Activated CD4-positive, alpha-beta T cell treated with anti-CD3 and anti-CD28 coated beads for 24 hours (primary cell): Measurements from ENCODE around the gene SOX6.

Experiments used
- DNase-seq, 2 donors: peaks; one replicate each; pipeline ENCODE4 v3.0.0-alpha.2; 2020; ENCODE audit warnings: low read depth in 2 of 2

The SOX6 gene

DNA sequence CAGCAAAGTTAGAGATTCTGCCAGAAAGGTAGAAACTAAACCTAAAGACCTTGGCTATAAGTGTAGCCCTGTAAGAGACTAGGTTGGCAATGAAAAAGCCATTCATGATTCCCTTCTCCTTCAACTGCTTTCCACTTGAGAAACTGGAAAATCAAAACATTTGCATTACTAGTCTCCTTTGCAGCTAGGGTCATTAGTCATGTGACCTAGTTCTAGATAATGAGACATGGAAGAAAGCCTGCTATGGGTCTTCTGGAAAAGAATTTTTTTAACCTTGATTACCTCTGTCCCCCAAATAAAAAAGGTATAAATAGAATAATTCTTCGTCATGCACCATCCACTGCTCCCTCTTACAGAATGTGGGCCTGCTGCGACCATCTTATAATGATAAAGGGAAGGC, 80.1 kb downstream of the SOX6 start:
- DNase-seq: no peak

DNA sequence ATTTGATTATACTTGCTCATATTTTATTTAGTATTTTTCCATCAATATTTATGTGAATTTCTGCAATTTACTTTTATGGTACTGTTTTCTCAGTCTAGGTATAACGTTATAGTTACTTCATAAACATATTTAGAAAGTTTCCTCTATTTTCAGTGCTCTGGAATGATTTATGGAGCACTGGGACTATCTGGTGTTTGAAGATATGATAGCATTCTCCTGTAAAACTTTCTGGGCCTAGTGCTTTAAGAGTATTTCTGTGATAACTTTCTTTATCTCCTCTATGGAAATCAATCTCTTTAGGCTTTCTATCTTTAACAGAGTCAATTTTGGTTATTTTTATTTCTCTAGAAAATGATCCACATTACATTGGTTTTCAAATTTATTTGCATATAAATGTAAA, 85.1 kb downstream of the SOX6 start:
- no peak for DNase-seq

DNA sequence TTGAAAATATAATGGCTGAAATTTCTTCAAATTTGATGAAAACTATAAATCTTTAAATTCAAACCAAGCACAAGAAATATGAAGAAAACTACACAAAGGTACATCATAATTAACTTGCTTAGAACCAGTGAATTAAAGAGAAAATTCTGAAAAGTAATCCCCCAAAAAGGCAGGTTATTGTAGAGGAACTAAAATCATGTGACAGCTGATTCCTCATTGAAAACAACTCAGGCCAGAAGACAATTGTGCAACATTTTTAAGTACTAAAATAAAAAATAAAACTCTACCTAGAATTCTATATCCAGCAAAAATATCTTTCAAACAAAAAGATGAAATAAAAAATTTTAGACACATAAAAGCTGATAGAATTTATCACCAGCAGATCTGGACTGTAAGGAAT, 90.3 kb downstream of the SOX6 start:
- DNase-seq: no peak

DNA sequence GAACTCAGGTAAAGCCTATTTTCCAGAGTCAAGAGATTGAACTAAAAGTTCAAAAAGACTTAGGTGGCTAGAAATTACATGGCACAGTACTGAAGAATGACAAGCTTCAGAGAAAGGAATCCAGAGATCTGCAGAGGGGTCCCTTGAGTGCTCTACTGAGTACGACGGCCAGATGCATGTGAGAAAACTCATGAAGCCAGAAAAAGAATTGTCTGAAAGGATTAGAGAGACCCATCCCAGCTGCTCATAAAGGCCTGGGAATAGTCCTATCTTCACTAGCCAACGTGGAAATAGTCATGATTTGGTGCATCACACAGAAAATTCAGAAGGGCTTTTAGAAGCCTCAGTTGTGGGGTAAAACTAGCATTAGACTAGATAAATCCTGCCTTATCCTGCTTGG, 91.3 kb downstream of the SOX6 start:
- no peak for DNase-seq

DNA sequence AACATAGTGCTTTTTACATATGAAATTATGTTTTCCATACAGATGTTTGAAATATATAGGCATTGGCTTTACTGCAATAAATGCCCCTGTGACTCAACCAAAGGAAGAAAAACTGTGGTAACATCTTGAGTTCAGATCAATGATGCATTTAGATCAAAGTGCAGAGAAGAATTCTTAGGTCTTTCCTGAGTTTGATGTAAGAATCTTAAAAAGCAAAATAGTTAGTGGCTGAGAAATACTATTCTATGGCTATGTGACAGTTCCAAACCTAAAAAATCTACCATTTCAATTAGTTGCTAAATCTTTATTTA, 93.7 kb downstream of the SOX6 start:
- no peak for DNase-seq

DNA sequence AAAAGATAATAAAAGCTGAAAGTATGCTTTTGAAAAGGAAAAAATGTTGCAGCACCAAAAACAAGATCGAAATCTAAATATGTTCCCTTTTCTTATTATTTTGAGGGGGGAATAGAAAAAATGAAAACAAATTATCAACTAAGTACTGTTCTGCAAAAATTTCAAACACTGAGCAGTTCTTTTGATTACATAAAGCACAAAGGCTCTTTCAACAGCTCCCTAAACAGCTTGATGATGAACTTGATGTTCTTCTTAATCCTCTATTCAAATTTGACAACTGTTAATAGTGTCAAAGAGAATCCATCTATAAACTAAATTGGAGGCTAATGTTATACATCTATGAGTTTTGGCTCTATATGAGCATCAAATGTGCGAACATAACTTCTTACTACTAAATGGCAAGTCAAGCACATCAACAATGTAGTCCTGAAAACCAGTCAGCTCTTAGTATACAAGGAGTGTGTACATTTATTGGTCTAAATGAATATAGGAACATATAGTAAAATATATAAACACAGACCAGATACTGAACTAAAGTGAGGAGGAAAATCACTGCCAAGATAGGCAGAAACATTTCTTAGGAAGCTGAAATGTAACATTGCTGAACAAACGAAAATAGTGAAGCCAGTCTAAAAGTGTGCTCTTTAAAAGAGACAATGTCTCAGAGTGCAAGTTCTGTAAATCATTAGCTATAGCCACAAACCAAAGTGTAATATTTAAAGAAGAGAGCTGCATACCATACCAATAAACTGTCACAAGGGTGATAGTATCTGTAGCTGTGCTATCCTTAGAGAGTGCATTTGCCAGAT, 94.3 kb downstream of the SOX6 start:
- no peak for DNase-seq

DNA sequence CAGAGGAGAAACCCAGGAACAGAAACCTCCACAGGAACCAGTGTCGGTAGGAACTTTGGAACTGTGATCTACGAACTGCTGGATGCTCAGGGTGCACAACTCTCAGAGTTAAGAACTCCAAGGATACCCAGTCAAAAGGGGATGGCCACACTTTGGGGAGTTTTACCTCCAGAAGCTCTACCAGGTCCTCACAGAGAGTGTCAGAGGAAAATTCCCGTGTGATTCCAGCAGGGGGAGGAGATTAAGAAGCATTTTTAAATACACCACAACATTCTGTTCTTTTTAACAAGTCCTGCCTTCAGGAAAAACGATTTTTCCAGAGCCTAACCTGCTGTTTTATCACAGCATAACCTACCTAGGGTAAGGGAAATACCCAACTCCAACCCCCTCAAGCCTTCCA, 104.0 kb downstream of the SOX6 start:
- no peak for DNase-seq

DNA sequence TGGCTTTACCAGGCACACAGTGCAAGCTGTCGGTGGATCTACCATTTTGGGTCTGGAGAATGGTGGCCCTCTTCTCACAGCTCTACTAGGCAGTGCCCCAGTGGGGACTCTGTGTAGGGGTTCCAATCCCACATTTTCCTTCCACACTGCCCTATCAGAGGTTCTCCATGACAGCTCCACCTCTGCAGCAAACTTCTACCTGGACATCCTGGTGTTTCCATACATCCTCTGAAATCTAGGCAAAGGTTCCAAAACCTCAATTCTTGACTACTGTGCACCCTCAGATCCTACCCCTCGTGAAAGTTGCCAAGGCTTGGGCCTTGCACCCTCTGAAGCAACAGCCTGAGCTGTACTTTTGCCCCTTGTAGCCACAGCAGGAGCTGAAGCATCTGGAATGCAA, 108.1 kb downstream of the SOX6 start:
- no peak for DNase-seq

DNA sequence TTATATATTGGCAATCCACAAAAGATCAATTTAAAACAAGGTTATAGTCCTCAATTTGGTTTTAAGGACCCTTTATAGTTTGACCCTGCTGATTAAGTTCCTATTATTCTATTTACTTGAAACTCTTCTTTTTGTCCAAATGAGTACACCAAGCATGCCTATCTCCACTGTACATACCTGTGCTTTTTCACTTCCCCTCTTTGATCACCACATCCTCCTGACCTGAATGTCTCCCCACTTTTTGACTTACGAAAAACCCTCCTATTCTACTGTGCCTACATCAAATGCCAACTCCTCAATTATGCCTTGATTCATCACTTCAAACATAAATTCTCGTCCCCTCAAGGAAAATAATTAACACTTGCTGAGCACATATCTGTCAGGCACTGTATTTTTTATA, 113.5 kb downstream of the SOX6 start:
- no peak for DNase-seq

DNA sequence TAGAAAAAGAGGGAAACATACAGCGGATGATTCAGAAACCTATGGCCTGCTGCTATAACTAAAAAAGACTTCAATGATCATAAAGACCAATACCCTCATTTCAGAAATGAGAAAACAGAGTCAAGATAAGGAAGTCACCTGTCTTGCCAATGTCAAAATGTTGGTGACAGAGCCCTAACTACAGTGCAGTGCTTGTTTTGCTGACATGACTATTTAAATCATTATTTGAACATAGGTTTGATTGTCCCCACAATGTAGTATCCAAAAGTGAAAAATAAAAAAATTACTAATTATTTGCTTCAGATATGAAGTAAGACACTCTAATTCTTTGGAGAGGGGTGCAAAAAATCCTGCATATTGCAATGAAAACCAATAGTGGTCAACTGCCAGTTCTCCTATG, 115.7 kb downstream of the SOX6 start:
- no peak for DNase-seq

DNA sequence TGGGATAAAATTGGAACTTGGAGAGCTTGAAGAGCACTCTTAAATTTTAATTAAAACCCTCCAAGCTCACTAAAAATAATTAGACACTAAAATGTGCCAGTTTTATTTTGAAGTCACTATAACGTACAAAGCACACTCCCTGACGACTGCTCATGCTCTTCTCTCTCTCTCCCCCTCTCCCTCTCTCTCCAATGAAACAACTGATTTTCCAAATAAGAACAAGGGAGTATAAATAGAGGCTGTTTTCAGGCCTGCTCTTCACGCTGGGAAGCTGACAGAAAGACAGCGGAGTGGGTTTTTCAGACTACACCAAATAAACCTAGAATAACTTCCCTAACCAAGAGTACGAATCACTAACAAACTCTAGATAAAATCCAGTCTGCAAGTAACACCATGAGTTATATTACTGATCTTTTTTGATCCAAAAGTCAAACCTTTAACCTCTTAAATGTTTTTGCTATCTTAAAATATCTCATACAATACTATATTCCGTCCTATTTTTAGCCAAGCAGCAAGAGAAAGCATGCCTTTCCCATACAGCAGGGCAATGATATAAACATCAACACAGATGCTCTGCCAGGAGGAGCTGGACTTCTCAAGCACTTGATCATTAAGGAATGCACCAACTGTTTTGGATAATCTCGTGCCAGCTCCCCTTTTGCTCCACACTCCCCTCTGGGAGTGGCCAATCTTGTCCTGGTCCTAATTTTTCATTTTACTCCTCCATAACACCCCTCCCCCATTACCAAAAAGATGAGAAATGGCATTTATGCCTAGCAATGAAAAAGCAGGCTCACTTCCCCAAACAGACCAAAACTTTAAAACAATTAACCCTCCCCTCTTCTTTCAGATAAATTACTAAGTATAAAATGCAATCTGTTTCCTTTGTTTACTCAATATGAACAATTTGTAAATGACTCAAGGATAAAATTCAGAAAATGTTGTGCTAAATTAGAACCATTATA, 116.9 kb downstream of the SOX6 start:
- no peak for DNase-seq

DNA sequence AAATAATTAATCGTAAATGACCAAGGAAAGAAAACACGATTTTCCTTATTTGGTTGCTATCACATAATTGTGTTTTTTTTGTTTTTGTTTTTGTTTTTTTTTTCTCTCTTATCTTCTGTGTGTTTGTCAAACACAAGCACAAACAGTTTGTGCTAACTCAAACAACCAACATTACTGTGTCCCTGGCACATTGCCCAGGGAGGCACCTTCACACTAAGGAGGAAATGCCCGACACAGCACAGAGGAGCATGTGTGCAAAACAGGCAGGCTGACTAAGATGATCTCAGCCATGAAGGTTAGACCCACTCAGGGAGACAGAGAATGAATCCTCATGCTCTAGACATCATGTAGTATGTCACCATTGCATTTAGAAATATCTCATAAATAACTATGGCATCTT, 130.1 kb downstream of the SOX6 start:
- no peak for DNase-seq

DNA sequence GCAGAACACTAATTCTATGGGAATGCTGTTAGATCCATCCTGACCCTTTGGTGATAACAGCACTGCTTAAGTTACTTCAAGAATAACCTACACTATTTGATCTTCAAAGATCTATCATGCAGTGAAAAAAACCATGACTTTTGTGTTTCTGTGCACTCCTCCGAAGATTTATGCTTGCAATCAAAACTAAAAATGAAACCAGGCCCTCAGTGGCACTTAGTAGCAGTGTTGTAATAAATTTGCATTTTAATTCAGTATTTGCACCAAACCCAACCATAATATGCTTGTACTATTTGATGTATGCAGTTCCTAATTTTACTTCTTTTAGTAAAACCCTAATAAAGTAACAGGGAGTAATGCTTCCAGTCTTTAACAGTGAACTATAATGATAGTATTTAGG, 130.7 kb downstream of the SOX6 start:
- no peak for DNase-seq

DNA sequence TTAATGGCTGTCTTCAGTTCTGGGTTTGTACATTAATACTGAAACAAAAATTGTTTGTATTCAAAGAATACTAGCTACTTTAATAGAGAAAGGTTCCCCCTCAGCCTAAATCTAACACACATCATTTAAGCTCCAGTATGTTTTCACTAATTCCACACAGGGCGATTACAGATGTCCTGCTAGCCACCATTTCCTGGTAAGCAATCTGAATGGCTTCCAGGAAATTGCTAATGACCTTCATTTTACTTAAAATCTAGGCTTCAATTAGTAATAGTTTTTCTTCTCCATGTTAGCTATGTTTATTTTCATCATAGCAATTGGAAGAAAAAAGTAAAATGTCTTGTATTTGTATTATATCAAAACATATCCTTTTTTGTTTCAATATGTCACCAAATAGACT, 132.8 kb downstream of the SOX6 start:
- DNase-seq: no peak

DNA sequence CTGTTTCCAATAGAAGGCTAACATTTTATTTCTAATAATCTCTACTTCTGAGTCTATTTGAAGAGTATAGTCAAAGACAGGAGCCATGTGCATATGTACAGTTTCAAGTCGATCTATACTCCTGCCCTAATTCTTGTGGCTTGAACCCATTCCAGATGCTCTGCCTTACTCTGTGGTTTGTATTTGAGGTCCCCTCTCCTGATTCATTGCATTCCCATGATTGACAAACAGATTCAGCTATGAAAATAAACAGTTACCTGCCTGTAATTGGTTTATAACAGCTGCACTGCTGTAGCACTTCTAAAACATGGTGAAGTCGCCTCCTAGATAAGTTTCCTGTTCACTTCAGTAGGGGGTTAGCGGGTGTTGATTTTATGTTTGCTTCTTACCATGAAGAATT, 138.7 kb downstream of the SOX6 start:
- no peak for DNase-seq

DNA sequence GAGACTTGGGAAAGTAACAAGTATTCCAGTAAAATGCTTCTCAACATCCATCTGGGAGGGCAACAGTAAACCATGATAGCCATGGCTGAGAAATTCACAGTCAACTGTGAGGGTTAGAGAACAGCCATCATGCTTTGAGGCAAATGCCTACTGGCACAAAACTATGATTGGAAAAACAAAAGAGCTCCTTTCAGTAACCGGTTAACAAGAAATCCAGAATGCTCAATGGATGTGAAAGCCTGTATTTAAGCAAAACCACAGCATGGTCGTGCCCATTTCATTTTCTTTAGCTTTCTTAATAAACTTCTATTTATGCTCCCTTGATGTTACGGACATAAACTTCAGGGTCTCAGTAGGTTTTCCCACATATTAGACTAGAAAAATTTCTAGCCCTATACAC, 139.5 kb downstream of the SOX6 start:
- no peak for DNase-seq

DNA sequence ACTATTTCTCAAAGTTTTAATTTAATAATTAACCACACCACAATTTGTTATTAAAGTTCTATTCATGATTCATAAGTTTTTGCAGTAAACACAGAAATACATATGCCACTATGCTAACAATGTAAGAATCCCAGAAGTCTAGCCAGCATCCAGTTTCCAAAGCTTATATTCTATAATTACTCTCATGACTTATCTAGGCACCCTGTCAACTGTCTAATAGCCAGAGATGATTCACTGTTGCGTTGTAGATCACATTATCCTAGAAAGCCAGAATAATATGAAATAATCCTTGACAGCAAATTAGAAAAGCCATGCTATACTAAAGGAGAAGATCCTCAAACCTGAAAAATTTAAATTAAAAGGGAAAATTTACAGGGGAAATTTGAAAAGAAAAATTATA, 141.0 kb downstream of the SOX6 start:
- no peak for DNase-seq

DNA sequence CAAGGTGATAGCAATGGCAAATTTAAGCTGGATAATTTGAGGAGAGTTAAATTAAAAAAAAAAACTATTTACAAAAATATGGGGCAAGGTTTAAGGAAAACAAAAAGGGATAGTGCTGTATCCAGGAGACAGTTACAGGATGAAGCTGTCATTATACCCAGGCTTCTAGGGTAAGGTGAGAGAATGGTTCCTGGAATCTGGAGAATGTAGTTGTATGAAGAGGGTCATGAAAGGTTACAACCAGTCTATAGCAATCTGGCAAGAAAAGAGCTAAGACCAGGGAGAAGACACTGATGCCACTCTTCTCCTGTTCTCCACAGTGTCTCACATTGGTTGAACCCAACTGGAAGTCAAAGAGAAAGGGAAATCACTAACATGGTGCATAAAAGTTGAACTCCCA, 144.9 kb downstream of the SOX6 start:
- no peak for DNase-seq

DNA sequence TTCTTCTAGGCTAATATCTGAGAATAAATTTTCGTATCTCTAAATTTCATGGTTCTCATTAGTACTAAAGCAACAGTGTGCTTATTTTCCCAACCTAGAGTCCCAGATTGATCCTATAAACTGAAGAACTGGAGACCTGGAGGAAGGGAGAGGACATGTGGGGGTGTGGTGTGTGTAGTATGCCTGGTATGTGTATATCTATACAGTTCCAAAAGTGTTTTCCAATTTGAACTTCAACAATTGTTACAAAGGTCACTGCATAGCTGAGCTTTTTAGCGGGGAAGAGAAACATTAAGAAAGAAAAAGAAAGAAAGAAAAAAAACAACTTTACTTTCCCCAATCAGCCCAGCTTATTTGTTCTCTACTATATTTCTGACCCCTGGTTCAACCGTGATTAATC, 152.1 kb downstream of the SOX6 start:
- no peak for DNase-seq

DNA sequence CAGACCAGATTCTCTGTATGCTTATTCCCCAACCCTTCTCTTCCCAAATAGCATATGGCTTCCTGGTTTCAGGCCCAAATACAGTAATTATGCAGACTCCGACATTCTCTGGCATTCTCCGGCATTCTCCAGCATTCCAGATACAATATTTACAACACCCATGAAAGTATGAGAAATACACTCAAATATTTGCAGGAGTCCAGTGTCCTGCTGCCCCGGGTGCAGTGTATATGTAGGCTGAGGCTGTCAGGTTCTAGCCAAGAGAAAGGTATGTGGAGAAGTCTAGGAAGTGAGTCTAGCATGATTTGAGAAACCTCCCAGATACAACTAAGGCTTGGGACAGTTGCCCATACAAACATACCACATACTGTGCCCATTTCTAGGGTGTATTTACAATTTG, 160.7 kb downstream of the SOX6 start:
- no peak for DNase-seq

DNA sequence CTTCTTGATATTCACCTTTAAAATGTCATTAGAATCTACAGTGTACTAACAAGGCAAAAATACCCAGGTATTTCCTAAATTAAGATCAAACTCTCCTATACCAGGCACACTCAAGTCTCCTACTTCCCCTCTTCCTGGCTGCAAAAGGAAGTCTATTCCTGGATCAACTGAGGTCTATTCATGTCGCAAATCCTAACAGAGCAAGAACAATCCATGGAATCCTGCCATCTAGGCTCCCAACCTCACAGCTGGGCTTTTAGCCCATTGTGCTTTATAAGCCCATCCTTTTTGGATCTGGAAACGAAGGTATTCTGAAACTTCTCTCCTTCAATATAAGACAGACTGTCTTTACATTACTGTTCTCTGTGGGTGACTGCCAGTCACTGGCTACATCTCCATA, 161.8 kb downstream of the SOX6 start:
- DNase-seq: no peak

DNA sequence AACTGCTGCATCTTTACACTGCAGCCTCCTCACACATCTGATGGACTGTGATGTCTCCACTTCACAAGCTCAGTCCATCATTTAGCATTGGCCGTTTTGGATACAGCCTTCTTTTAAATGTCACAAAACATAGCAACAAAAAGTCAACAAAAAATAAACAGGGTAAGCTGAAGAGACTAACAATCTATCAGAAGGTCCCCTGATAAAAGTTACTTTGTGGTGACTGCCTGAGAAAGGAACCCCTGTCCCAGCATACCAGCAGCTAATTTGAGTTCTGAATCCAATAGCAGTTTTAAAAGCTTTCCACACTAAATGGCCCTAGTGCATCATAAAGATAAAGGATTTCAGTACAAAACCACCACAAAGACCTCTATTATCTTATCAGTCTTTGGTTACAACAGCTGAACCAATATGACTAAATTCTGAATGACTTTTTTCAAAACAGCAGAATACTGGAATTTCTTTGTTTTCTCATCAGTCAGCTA, 162.4 kb downstream of the SOX6 start:
- no peak for DNase-seq

DNA sequence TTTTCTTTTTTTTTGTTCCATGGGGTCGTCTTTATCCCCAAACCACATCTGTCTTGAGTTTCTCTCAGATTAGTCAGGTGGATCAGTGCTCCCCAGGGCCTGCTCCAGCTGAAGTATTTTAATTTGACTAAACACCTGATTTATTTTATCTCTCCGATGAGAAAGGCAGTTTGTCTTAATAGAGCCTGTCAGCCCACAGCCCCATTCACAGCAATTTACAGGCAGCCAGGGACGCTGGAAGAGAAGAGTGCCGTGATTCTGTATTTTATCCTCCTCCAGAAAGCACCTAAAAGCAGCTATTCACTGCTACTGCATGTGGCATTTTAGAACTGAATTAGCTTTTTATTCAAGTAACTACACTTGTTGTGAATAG, 164.5 kb downstream of the SOX6 start:
- DNase-seq: no peak
